IPS DF 4.7 (cell line): ENCODE results near the gene PTCH1.

Experiments used
- DNase-seq: peaks from one replicate; pipeline ENCODE4 v3.0.0-alpha.2; 2013; ENCODE audit warnings: low spot score; ENCODE audit errors: extremely low read depth

PTCH1 gene

GRCh38 chr9:95516734-95517558, at the start of gene PTCH1:
Gene PTCH1 (minus strand): TSS chr9:95516971.
- DNase-seq: no peak

GRCh38 chr9:95565982-95566381, 49.2 kb upstream of the PTCH1 start:
- no peak for DNase-seq

DNA sequence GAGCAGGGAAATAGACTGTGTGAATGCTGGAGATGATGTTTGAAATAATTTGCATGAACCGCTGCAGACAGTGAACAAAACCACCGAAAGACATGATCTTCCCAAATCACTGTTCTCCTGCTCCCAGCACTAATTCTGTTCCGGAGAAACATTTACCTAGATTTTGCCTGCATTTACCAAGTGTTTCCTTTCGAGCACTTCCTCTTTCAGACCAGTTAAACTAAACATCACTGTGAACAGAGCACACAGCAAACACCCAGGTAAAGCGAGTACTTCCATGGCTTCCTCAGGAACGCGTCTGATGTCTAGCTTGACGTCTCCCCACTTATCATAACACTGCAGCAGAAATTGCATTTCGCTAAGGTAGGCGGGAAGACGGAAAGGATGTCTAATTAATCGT, 45.1 kb upstream of the PTCH1 start:
- no peak for DNase-seq

- DNase-seq: no peak
These were observed 40.4 kb upstream of the PTCH1 start for GRCh38 chr9:95557142-95557541.

DNA sequence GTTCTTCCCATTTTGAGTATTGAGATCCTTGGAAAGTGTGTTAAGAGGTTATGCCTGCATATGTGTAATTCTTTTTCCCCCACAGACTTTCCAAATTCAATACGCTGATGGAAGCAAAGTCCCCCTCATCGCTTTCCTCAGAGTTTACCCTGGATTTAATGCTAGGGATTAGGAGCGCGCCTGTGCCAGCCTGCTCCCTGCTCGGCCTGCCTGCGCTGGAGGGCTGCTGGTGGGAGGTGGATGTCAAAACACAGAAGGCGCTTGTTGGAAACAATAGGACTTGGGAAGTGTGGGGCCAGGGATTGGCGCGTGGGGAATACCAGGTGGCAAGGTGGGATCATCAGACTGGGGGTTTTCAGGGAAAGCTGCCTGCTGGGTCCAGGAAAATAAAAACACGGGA, 39.8 kb upstream of the PTCH1 start:
- no peak for DNase-seq

DNA sequence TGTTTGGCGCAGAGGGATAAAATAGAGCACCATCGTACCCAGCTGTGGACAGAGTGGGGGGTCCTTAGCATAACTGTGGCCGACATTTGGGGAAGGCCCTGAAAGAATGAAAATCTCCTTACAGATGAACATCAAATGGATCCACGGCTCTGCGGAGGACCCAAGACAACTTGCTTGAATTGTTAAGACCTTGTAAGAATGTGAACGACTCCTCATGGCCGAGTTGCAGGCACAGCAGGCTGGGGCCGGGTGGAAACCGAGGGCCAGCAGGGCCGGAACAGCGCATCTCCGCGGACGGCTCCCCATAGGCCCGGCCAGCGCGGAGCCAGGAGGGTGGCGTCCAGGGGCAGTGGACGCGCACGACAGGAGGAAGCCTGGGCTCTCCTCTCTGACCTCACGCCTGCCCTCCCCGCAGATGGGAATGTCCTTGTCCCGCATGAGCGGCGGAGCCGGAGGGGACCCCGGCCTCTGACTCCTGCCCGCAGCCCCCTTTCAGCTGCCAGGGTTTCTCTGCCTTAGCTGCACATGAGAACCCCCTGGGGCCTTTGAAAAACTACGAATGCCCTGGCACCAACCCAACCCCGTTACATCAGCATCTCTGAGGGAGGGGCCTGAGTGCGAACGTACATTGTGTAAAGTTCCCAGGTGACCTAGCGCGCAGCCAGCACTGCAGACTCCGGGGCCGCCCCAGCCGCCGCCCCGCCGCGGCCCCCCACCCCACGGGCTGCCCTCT, 36.2 kb upstream of the PTCH1 start:
- DNase-seq: no peak

- no peak for DNase-seq
These were observed 35.5 kb upstream of the PTCH1 start for GRCh38 chr9:95552255-95552654.

DNA sequence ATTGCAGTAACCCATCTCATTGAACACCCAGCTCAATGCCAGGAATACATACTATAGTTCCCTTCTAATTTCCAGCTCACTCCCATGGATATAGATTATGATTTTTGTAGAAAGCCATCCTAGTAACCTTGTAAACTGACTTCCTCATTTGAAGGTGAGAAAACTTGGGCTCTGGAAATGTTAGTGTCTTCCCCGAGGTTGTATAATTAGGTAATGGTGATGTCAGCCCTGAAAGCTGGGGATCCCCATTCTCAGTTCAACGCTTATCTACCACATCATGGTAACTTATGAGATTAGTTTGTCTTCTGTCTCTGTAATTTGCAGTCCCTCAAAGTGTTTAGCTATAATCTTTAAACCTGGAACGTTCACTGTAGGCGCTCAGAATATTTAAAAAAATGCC, 34.6 kb upstream of the PTCH1 start:
- no peak for DNase-seq

GRCh38 chr9:95545831-95546567, 29.2 kb upstream of the PTCH1 start:
- no peak for DNase-seq

- DNase-seq: no peak
These were observed 17.4 kb upstream of the PTCH1 start for GRCh38 chr9:95533996-95534680.

DNA sequence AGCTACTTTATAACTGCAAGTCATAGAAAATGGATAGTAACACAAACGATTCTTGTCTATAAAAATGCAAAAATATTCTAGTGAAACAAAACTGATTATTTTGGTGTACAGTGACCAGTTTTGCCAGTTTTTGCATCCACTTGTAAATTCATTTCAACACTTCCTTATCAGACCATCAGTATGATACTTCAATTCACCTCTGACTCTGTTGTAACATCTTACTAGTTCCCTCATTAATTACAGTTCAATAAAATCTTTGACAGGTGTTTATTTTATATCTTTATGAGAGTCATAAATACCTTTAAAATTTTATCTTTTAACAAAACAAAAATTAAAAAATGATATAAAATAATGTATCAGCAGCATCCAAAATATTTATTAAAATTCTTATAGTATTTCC, 13.1 kb upstream of the PTCH1 start:
- DNase-seq: no peak

DNA sequence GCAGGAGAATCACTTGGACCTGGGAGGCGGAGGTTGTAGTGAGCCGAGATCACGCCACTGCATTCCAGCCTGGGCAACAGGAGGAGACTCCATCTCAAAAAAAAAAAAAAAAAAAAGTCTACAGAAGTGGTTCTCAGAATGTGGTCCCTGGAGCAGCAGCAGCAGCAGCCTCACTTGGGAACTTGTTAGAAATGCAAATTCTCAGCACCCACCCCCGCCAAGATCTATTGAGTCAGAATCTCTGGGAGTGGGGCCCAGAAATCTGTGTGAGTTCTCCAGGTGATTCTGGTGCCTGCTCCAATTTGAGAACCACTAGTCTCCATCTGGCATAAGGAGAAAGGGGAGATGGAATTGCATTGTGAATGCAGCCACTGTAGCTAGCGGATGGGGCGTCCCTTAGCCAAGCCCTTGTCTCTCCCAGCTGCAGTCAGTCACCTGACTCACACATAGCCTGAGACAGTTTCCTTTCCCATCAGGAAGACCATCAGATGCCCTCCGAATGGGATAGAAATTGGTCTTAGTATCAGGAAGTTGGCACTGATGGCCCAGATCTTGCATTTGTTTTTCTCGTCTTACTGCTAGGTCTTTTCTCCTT, 12.2 kb upstream of the PTCH1 start:
- DNase-seq: no peak

DNA sequence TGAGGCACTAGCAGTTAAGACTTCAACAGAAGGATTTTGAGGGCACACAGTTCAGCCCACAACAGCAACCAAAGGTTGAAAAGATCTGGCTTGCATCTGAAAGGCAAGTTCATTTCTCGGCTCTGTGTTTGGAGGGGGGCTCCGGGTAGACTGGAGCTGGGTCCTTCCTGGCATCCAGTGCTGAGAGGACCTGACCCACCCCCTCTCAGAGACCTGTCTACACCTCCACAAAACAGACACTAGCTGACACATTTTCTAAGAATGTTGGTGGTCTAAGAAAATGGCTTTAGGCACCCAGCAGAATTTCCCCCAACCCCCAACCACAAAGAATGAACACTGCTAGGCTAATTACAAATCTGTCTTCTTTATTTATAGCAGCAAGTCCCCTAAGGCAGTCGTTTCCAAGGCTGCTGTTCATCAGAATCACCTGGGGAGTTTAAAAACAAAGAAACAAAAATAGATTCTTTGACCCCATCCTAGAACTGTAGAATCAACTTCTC, 6.2 kb upstream of the PTCH1 start:
- no peak for DNase-seq

- DNase-seq: no peak
These were observed 4.9 kb upstream of the PTCH1 start for GRCh38 chr9:95521699-95522098.

DNA sequence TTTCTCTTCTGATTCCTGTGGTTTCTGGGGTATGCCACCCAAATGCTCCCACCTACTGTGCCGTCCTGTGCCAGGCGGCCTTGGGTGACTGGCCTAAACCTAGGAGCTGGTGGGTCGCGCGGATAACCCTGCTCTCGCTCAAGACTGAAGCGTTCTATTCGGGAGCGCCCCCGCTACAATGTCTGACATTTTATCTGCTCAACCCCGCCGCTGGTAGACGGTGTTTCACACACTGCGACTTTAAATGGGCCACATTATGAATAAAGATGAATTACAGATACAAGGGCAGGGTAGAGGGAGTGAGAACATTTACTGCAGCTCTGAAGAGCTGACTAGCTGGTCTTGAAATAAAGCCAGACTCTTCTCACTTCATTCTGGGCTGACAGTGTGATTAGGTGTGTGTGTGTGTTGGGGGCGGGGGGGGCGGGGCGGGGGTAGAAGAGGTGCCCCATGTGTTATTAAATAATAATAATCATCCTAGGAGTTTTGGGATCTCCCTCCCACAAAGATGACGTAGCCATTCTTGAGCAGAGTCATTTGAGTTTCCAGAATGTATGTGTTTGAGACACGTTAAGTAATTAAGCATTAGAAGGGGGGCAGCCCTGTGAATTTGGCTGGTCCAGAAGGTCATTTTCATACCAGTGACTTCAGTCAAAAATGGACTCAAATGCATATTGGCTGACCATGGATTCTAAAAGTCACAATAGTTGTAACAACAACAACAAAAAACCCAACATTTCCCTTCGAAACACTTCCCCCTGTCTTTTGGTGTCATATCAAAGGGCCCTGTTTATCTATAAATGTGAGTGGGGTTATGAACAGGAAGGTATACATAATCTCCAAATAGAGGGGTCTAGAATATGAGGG, 1.0 kb upstream of the PTCH1 start:
- DNase-seq: no peak

- no peak for DNase-seq
These were observed 494 bp downstream of the PTCH1 start for GRCh38 chr9:95516221-95516733.

GRCh38 chr9:95515272-95516113, 1.3 kb downstream of the PTCH1 start:
- DNase-seq: no peak

GRCh38 chr9:95514342-95514741, 2.4 kb downstream of the PTCH1 start:
- DNase-seq: no peak

DNA sequence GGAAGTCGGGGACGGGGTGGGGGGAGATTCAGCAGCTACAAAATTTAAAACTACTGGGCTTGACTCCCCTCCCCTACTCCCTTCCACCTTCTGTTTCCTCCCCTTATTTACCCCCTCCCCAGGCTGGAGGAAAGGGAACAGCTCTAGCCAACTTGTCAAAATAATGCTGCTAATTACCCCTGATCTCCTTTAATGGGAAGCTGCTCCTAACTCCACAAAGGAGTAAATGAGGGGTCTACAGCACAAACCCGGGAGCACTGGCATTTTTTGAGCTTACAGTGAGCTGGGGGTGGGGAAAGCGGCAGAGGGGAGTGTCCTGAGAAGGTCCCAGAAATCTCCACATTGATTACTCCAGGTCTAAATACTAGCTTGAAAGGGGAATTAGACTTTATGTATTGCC, 3.1 kb downstream of the PTCH1 start:
- DNase-seq: no peak
